HL-60 (cell line): Measurements from ENCODE around the gene NAV2.

ENCODE experiments used
- CTCF ChIP-seq: IDR thresholded peaks from one replicate; pipeline ENCODE4 v1.5.1; 2011; ENCODE audit warnings: low read length, control low read depth, inconsistent platforms; ENCODE audit not compliant: insufficient read depth
- POLR2AphosphoS5 ChIP-seq: IDR thresholded peaks from 2 replicates; pipeline ENCODE4 v1.6.1; 2012; ENCODE audit warnings: low read depth
- SPI1 ChIP-seq: IDR thresholded peaks from 2 replicates; pipeline ENCODE4 v1.6.1; 2012; ENCODE audit warnings: low read depth, mild to moderate bottlenecking, borderline replicate concordance

- TF ChIP-seq POLR2AphosphoS5, result no peak
- no peak for TF ChIP-seq CTCF
- TF ChIP-seq SPI1, result no peak
Observed at GRCh38 chr11:19887842-19888241, 175.2 kb downstream of the NAV2 start.
